K562 (cell line): ENCODE results near the gene SLC35G6.
A peak's percentile ranks its signal among the peaks of the same experiment; 100 is the strongest.

Experiments
- ATF3 ChIP-seq, 2 experiments: fragments of 450-650 bp in 1 of 2; sonication (generic) in 1 of 2; formaldehyde crosslinking in 1 of 2; IDR thresholded peaks in 1 of 2; conservative IDR thresholded peaks in 1 of 2; 2 replicates each; pipeline versions ENCODE4 v1.6.1 to v1.8.1; 2016 to 2023; ENCODE audit warnings: mild to moderate bottlenecking in 2 of 2, moderate library complexity in 2 of 2, inconsistent platforms in 1 of 2, missing genetic modification reagents in 1 of 2
- CHD1 ChIP-seq: fragments of 200-600 bp; sonication (generic); IDR thresholded peaks from one replicate; pipeline ENCODE4 v1.6.1; 2012; ENCODE audit warnings: mild to moderate bottlenecking, moderate library complexity, low read length, inconsistent platforms
- ELF4 ChIP-seq: fragments of 450-650 bp; formaldehyde crosslinking; IDR thresholded peaks from 2 replicates; pipeline ENCODE4 v1.4.0; 2022; ENCODE audit warnings: missing genetic modification characterization
- ESRRB ChIP-seq: fragments of 250-450 bp; sonication (Bioruptor Pico); IDR thresholded peaks from 2 replicates; pipeline ENCODE4 v1.5.0; 2020; ENCODE audit warnings: mild to moderate bottlenecking, moderate library complexity, borderline replicate concordance
- HINFP ChIP-seq: fragments of 450-650 bp; conservative IDR thresholded peaks from 2 replicates; pipeline ENCODE4 v1.6.1; 2016; ENCODE audit warnings: missing genetic modification characterization, low read depth, mild to moderate bottlenecking, control low read depth, missing compliant biosample characterization
- POLR2AphosphoS5 ChIP-seq: IDR thresholded peaks from 2 replicates; pipeline ENCODE4 v1.6.1; 2011; ENCODE audit warnings: mild to moderate bottlenecking, low read depth, low read length, moderate library complexity; ENCODE audit not compliant: control insufficient read depth, insufficient read depth
- RAD21 ChIP-seq, 2 experiments: fragments of 250-450 bp in 1 of 2; fragments of 450-650 bp in 1 of 2; sonication (Bioruptor Pico) in 1 of 2; formaldehyde crosslinking in 1 of 2; IDR thresholded peaks in 1 of 2; conservative IDR thresholded peaks in 1 of 2; 2 replicates each; pipeline versions ENCODE4 v1.4.0 to v1.8.0; 2020 to 2022; ENCODE audit warnings: mild to moderate bottlenecking in 2 of 2, moderate library complexity in 1 of 2
- TAF7 ChIP-seq: fragments of 450-650 bp; IDR thresholded peaks from 2 replicates; pipeline ENCODE4 v1.6.1; 2016; ENCODE audit warnings: missing genetic modification characterization, missing compliant biosample characterization
- TCF7L2 ChIP-seq: fragments of 150-350 bp; IDR thresholded peaks from 2 replicates; pipeline ENCODE4 v1.6.1; 2016; ENCODE audit warnings: low read depth, mild to moderate bottlenecking, low read length, moderate library complexity
- THRA ChIP-seq: fragments of 450-650 bp; IDR thresholded peaks from 2 replicates; pipeline ENCODE4 v1.6.1; 2017; ENCODE audit warnings: mild to moderate bottlenecking, moderate library complexity
- YY1 ChIP-seq, 3 experiments: IDR thresholded peaks; 2 replicates each; pipeline ENCODE4 v1.6.1; 2011; ENCODE audit warnings: low read length in 2 of 3, mild to moderate bottlenecking in 2 of 3, moderate library complexity in 2 of 3, borderline replicate concordance in 1 of 3, control low read depth in 1 of 3, low read depth in 1 of 3; ENCODE audit not compliant: insufficient read depth in 3 of 3, insufficient replicate concordance in 2 of 3, control insufficient read depth in 1 of 3, insufficient read length in 1 of 3; ENCODE audit errors: extremely low read depth in 1 of 3
- ZC3H11A ChIP-seq: IDR thresholded peaks from 2 replicates; pipeline ENCODE4 v1.6.1; 2012; ENCODE audit warnings: low read depth, low read length, improper control_type of control experiment
- ZNF217 ChIP-seq: sonication (generic); formaldehyde crosslinking; IDR thresholded peaks from 2 replicates; pipeline ENCODE4 v1.8.0; 2022; ENCODE audit warnings: mild to moderate bottlenecking, missing genetic modification reagents

- TF ChIP-seq TAF7 (tag) (no peak), ZC3H11A (no peak), THRA (no peak), CHD1 (no peak), ZNF217 (no peak), TCF7L2 (no peak), ESRRB (CRISPR knock-in tag) (no peak), ATF3 (IDR thresholded peaks at IDR 0.05) (no peak), ATF3 (CRISPR knock-in tag; conservative IDR thresholded peaks at IDR 0.05) (no peak), HINFP (tag) (no peak), ELF4 (no peak), RAD21 (CRISPR knock-in tag; conservative IDR thresholded peaks at IDR 0.05 in 1 of 2, IDR thresholded peaks at IDR 0.05 in 1 of 2) (peak in 1 of 2 experiments; percentile 15; a peak in 1 of 4 replicates), YY1 (IDR thresholded peaks at IDR 0.05; ENCODE audit: borderline replicate concordance in 1 of 3, control insufficient read depth in 1 of 3, extremely low read depth in 1 of 3, insufficient read depth in 3 of 3, insufficient read length in 1 of 3, insufficient replicate concordance in 2 of 3, low read depth in 1 of 3, low read length in 2 of 3) (no peak), POLR2AphosphoS5 (no peak)
Measured at GRCh38 chr17:7444682-7445618, 36.3 kb upstream of the SLC35G6 start, which contains the start of gene CHRNB1.
